ENCODE data around the gene ATF3.

Gene ATF3

GRCh38 chr1:212625781-212626450, 17.4 kb downstream of the ATF3 start:
- no peak for TF ChIP-seq CTCF (IDR thresholded peaks at IDR 0.05; ENCODE audit: borderline replicate concordance, extremely low read depth, low read length, poor library complexity, severe bottlenecking)

GRCh38 chr1:212628046-212628445, 19.5 kb downstream of the ATF3 start:
- Histone ChIP-seq H3K4me1 (ENCODE audit: insufficient read depth, low read length) (no peaks in the 10 kb centered on the region), H3K4me2 (ENCODE audit: insufficient read depth, low read length) (no peak overlapping the region), H3K9me3 (ENCODE audit: insufficient read depth, low read length, severe bottlenecking) (no peaks in the 10 kb centered on the region), H3K27me3 (ENCODE audit: insufficient read depth, low read length, poor library complexity) (no peaks in the 10 kb centered on the region), H3K36me3 (ENCODE audit: insufficient read depth, low read length) (no peaks in the 10 kb centered on the region), H4K20me1 (ENCODE audit: insufficient read depth, low read length) (no peaks in the 10 kb centered on the region), H2AFZ (ENCODE audit: low read depth, low read length) (no peak overlapping the region), H3K9ac (ENCODE audit: low read depth, low read length) (no peak overlapping the region), H3K27ac (ENCODE audit: low read length) (no peak overlapping the region), H3K79me2 (ENCODE audit: insufficient read depth, low read length) (no peaks in the 10 kb centered on the region), H3K4me3 (ENCODE audit: low read depth in 1 of 2, low read length in 2 of 2) (no peak overlapping the region)
- no peak for DNase-seq
- TF ChIP-seq CTCF (IDR thresholded peaks at IDR 0.05; ENCODE audit: borderline replicate concordance, extremely low read depth, low read length, poor library complexity, severe bottlenecking) (no peak), EZH2 (IDR thresholded peaks at IDR 0.05; ENCODE audit: borderline replicate concordance, low read depth, low read length, severe bottlenecking) (no peak)
- ATAC-seq (ENCODE audit: insufficient read depth, low read depth) = no peak

More at GRCh38 chr1:212625781-212626450, 17.4 kb downstream of the ATF3 start:
- Histone ChIP-seq H3K9ac (ENCODE audit: low read depth, low read length) (no peak overlapping the region), H3K4me1 (ENCODE audit: insufficient read depth, low read length) (peaks cover 7% of the 10 kb centered on the region; the same call in 1 of the 2 replicates), H3K79me2 (ENCODE audit: insufficient read depth, low read length) (no peaks in the 10 kb centered on the region), H3K4me2 (ENCODE audit: insufficient read depth, low read length) (no peak overlapping the region), H4K20me1 (ENCODE audit: insufficient read depth, low read length) (no peaks in the 10 kb centered on the region), H2AFZ (ENCODE audit: low read depth, low read length) (no peak overlapping the region), H3K27me3 (ENCODE audit: insufficient read depth, low read length, poor library complexity) (no peaks in the 10 kb centered on the region), H3K4me3 (ENCODE audit: low read depth in 1 of 2, low read length in 2 of 2) (no peak overlapping the region), H3K9me3 (ENCODE audit: insufficient read depth, low read length, severe bottlenecking) (no peaks in the 10 kb centered on the region), H3K27ac (ENCODE audit: low read length) (no peak overlapping the region), H3K36me3 (ENCODE audit: insufficient read depth, low read length) (no peaks in the 10 kb centered on the region)
- no peak for ATAC-seq (ENCODE audit: insufficient read depth, low read depth)
- DNase-seq = no peak

- ATAC-seq (ENCODE audit: insufficient read depth, low read depth) = no peak
- no peaks in the 10 kb centered on the region for H3K9me3 ChIP-seq (ENCODE audit: insufficient read depth, low read length, severe bottlenecking)
Measured at GRCh38 chr1:212628813-212629415, 20.4 kb downstream of the ATF3 start.

More at GRCh38 chr1:212628813-212629415, 20.4 kb downstream of the ATF3 start:
- no peaks in the 10 kb centered on the region for H4K20me1 ChIP-seq (ENCODE audit: insufficient read depth, low read length)
- no peaks in the 10 kb centered on the region for H3K36me3 ChIP-seq (ENCODE audit: insufficient read depth, low read length)
- TF ChIP-seq CTCF (IDR thresholded peaks at IDR 0.05; ENCODE audit: borderline replicate concordance, extremely low read depth, low read length, poor library complexity, severe bottlenecking) (no peak), EZH2 (IDR thresholded peaks at IDR 0.05; ENCODE audit: borderline replicate concordance, low read depth, low read length, severe bottlenecking) (no peak)
- no peaks in the 10 kb centered on the region for H3K4me1 ChIP-seq (ENCODE audit: insufficient read depth, low read length)
- no peak overlapping the region for H2AFZ ChIP-seq (ENCODE audit: low read depth, low read length)
- H3K4me3 ChIP-seq (ENCODE audit: low read depth in 1 of 2, low read length in 2 of 2) = no peak overlapping the region
- no peak overlapping the region for H3K4me2 ChIP-seq (ENCODE audit: insufficient read depth, low read length)
- H3K9ac ChIP-seq (ENCODE audit: low read depth, low read length) = no peak overlapping the region
- no peak for DNase-seq
- no peaks in the 10 kb centered on the region for H3K27me3 ChIP-seq (ENCODE audit: insufficient read depth, low read length, poor library complexity)
- H3K27ac ChIP-seq (ENCODE audit: low read length) = no peak overlapping the region
- H3K79me2 ChIP-seq (ENCODE audit: insufficient read depth, low read length) = no peaks in the 10 kb centered on the region
